ENCODE results near the gene CHEK2. TPM values are rescaled to one million over a fixed set of nuclear protein-coding genes. Genes with fewer than 3 reads are reported as not detected.

Gene CHEK2
- total and polyA plus RNA-seq, 8 donors: 0.83 to 4.6 (median 3.1) TPM

- no peak for DNase-seq
- no peaks in the 10 kb centered on the region for H3K4me1 ChIP-seq
- 94 to 95% methylated on average over 6 of the region's 6 CpGs for WGBS, 2 donors
- H3K27me3 ChIP-seq: no peaks in the 10 kb centered on the region
- no peak for FAIRE-seq
- H3K27ac ChIP-seq: no peak overlapping the region
- no peaks in the 10 kb centered on the region for H3K9me3 ChIP-seq
- no peak overlapping the region for H3K4me3 ChIP-seq
- no peak for TF ChIP-seq CTCF (IDR thresholded peaks at IDR 0.05)
- intact Hi-C loops (cut with DNase I): no loop called here
- H3K36me3 ChIP-seq: no peaks in the 10 kb centered on the region
- ATAC-seq: no peak
These were observed 7.2 kb downstream of the CHEK2 start for GRCh38 chr22:28734393-28734792.

- no peak overlapping the region for H3K27ac ChIP-seq
- 85 to 89% methylated on average over 3 of the region's 3 CpGs for WGBS, 2 donors
- H3K9me3 ChIP-seq: no peaks in the 10 kb centered on the region
- H3K4me1 ChIP-seq: no peaks in the 10 kb centered on the region
- no peak for FAIRE-seq
- intact Hi-C loops (cut with DNase I): no loop called here
- no peak overlapping the region for H3K4me3 ChIP-seq
- no peaks in the 10 kb centered on the region for H3K36me3 ChIP-seq
- TF ChIP-seq CTCF (IDR thresholded peaks at IDR 0.05): no peak
- H3K27me3 ChIP-seq: no peaks in the 10 kb centered on the region
- DNase-seq: no peak
- ATAC-seq: no peak
These were observed 11.4 kb downstream of the CHEK2 start for GRCh38 chr22:28730179-28730578.

- Histone ChIP-seq H3K36me3 (no peaks in the 10 kb centered on the region), H3K27me3 (no peaks in the 10 kb centered on the region), H3K4me3 (no peak overlapping the region), H3K4me1 (no peaks in the 10 kb centered on the region), H3K27ac (no peak overlapping the region), H3K9me3 (no peaks in the 10 kb centered on the region)
- ATAC-seq (no peak), DNase-seq (no peak), FAIRE-seq (no peak)
- intact Hi-C loops (cut with DNase I): no loop called here
- WGBS, 2 donors: 93 to 94% methylated on average over 10 of the region's 10 CpGs
- no peak for TF ChIP-seq CTCF (IDR thresholded peaks at IDR 0.05)
These were observed 12.9 kb downstream of the CHEK2 start for GRCh38 chr22:28728621-28729313.

GRCh38 chr22:28728002-28728401, 13.6 kb downstream of the CHEK2 start:
- intact Hi-C loops (cut with DNase I): no loop called here
- FAIRE-seq: no peak
- no peaks in the 10 kb centered on the region for H3K4me1 ChIP-seq
- ATAC-seq: no peak
- no peaks in the 10 kb centered on the region for H3K9me3 ChIP-seq
- TF ChIP-seq CTCF (IDR thresholded peaks at IDR 0.05): no peak
- DNase-seq: no peak
- no peak overlapping the region for H3K27ac ChIP-seq
- no peaks in the 10 kb centered on the region for H3K27me3 ChIP-seq
- 85 to 97% methylated on average over 1 of the region's 1 CpG for WGBS, 2 donors
- no peaks in the 10 kb centered on the region for H3K36me3 ChIP-seq
- H3K4me3 ChIP-seq: no peak overlapping the region

GRCh38 chr22:28718044-28718443, 23.6 kb downstream of the CHEK2 start:
- H3K4me1 ChIP-seq: no peaks in the 10 kb centered on the region
- no peak for ATAC-seq
- FAIRE-seq: no peak

More at GRCh38 chr22:28718044-28718443, 23.6 kb downstream of the CHEK2 start:
- no peak for TF ChIP-seq CTCF (IDR thresholded peaks at IDR 0.05)
- H3K9me3 ChIP-seq: no peaks in the 10 kb centered on the region
- intact Hi-C loops (cut with DNase I): no loop called here
- WGBS, 2 donors: 89 to 91% methylated on average over 3 of the region's 3 CpGs
- no peak for DNase-seq
- no peaks in the 10 kb centered on the region for H3K36me3 ChIP-seq
- no peak overlapping the region for H3K27ac ChIP-seq
- no peak overlapping the region for H3K4me3 ChIP-seq
- H3K27me3 ChIP-seq: no peaks in the 10 kb centered on the region
